Neural crest cell (in vitro differentiated cells): ENCODE data around the gene USP51. TPM values are rescaled to one million over a fixed set of nuclear protein-coding genes. Genes with fewer than 3 reads are reported as not detected.
A peak's percentile ranks its signal among the peaks of the same experiment; 100 is the strongest.
"Not testable (repeated sequence)": the region's sequence is repeated elsewhere in the genome, so short reads cannot be mapped to it uniquely, and the experiment has no call there.

Source experiments
- DNase-seq: peaks from one replicate; pipeline ENCODE4 v3.0.0; 2021; ENCODE audit warnings: low read depth, mixed read lengths, low spot score
- H3K27ac Mint-ChIP-seq: one replicate; pipeline ENCODE4 v1.8.0; 2021; ENCODE audit warnings: mild to moderate bottlenecking, mixed read lengths; ENCODE audit not compliant: unreplicated experiment
- H3K27me3 Mint-ChIP-seq: 2 replicates; pipeline ENCODE4 v1.8.0; 2021; ENCODE audit warnings: low read depth, mild to moderate bottlenecking, mixed read lengths
- H3K36me3 Mint-ChIP-seq: 2 replicates; pipeline ENCODE4 v1.8.0; 2021; ENCODE audit warnings: low read depth, mild to moderate bottlenecking, mixed read lengths
- H3K4me1 Mint-ChIP-seq: 2 replicates; pipeline ENCODE4 v1.8.0; 2021; ENCODE audit warnings: mixed read lengths
- H3K4me3 Mint-ChIP-seq: one replicate; pipeline ENCODE4 v1.8.0; 2021; ENCODE audit warnings: mild to moderate bottlenecking, mixed read lengths
- H3K9me3 Mint-ChIP-seq: 2 replicates; pipeline ENCODE4 v1.8.0; 2021; ENCODE audit warnings: mixed read lengths
- CTCF ChIP-seq: fragments of 200-600 bp; sonication (generic); conservative IDR thresholded peaks from 2 replicates; pipeline ENCODE4 v1.5.0; 2021; ENCODE audit warnings: antibody characterized with exemption, mild to moderate bottlenecking
- total RNA-seq: library from RNA; stranded (reverse); gene quantifications from 2 replicates; pipeline ENCODE4 v1.2.1, GENCODE V29; 2021

The USP51 gene
- total RNA-seq, 1 donor from 2014 or later, result 9.9 TPM

GRCh38 chrX:55508410-55509152, 18.9 kb upstream of the USP51 start:
- not testable (repeated sequence) for H3K27me3 Mint-ChIP-seq, H3K36me3 Mint-ChIP-seq, H3K27ac Mint-ChIP-seq, H3K4me1 Mint-ChIP-seq, H3K9me3 Mint-ChIP-seq, DNase-seq, H3K4me3 Mint-ChIP-seq

DNA sequence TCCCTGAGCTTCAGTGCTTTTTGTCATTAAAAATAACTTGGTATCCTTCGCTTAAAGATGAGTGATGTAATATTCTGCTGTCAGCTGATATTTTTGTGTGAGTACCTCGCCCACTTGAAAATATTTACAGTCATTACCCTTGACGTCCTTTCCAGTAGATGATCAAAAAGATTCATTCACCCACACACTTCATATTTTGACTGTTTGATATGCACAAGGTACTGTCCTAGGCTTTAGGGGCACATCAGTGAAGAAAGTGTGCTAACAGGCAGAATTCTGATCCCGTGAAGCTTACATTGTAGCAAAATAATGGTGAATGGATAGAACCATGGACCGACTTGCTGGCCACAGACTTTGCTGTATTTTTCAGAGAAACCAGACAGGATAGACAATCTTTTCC, 18.1 kb upstream of the USP51 start:
- not testable (repeated sequence) for H3K4me1 Mint-ChIP-seq, DNase-seq, H3K27me3 Mint-ChIP-seq, H3K4me3 Mint-ChIP-seq, H3K27ac Mint-ChIP-seq, H3K36me3 Mint-ChIP-seq, H3K9me3 Mint-ChIP-seq

GRCh38 chrX:55507010-55507409, 17.4 kb upstream of the USP51 start:
- not testable (repeated sequence) for H3K4me3 Mint-ChIP-seq, H3K36me3 Mint-ChIP-seq, DNase-seq, H3K27ac Mint-ChIP-seq, H3K27me3 Mint-ChIP-seq, H3K9me3 Mint-ChIP-seq, H3K4me1 Mint-ChIP-seq

GRCh38 chrX:55490974-55491373, 1.3 kb upstream of the USP51 start:
- Mint-ChIP-seq H3K4me1 (peaks cover 20% of the 10 kb centered on the region), H3K27ac (no peak overlapping the region), H3K4me3 (peak overlapping the region; percentile 6), H3K27me3 (no peaks in the 10 kb centered on the region), H3K9me3 (peaks cover 6% of the 10 kb centered on the region), H3K36me3 (peaks cover 15% of the 10 kb centered on the region)
- no peak for TF ChIP-seq CTCF
- DNase-seq, result no peak

GRCh38 chrX:55490121-55490520, 473 bp upstream of the USP51 start:
- H3K36me3 Mint-ChIP-seq, result peaks cover 15% of the 10 kb centered on the region
- H3K4me3 Mint-ChIP-seq, result peak overlapping the region; percentile 92
- peak overlapping the region; percentile 94 for H3K27ac Mint-ChIP-seq
- no peaks in the 10 kb centered on the region for H3K27me3 Mint-ChIP-seq
- TF ChIP-seq CTCF, result no peak
- DNase-seq, result no peak
- H3K9me3 Mint-ChIP-seq, result peaks cover 6% of the 10 kb centered on the region
- H3K4me1 Mint-ChIP-seq, result peaks cover 20% of the 10 kb centered on the region

DNA sequence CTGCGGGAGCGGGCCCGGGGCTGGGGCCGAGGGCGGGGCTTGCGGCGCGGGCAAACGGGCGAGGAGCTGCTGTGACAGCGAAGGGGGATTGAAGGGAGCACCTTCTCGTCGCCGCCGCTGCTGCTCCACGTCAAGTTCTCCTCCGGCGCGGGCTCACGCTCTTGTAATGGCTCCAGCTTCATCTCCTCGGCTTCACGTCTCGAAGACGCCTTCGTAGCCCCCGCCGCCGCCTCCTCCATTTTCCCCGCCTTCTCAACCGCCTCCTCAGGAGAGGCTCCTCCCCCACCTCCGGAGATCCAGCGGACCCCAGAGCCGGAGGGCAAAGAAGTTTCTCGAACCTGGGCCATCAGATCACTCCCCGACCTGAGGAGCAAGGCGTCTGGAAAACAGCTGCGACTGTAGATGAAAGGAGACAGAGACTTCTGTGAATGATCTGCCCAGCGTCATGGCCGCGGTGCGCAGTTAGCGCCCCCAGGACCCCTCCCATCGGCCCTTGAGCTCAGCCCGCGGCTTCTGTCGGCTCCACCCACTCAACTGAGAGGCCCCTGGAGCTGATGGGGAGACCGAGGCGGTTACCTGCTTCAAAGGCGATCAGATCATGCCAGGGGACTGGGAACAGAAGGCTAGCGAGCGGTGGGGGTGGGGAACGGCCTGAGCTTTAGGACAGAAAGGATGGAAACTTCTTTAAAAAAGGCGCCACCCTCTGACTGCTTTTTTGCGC, 895 bp downstream of the USP51 start:
- H3K27ac Mint-ChIP-seq, result peak overlapping the region; percentile 96
- peak overlapping the region; percentile 92 for H3K4me3 Mint-ChIP-seq
- peaks cover 6% of the 10 kb centered on the region for H3K9me3 Mint-ChIP-seq
- H3K36me3 Mint-ChIP-seq, result peaks cover 18% of the 10 kb centered on the region
- peaks cover 20% of the 10 kb centered on the region for H3K4me1 Mint-ChIP-seq
- DNase-seq, result peak; percentile 34
- no peaks in the 10 kb centered on the region for H3K27me3 Mint-ChIP-seq
- no peak for TF ChIP-seq CTCF

GRCh38 chrX:55488006-55488592, 1.5 kb downstream of the USP51 start:
- Mint-ChIP-seq H3K4me3 (peak overlapping the region; percentile 88), H3K4me1 (peaks cover 20% of the 10 kb centered on the region), H3K36me3 (peaks cover 18% of the 10 kb centered on the region), H3K9me3 (peaks cover 6% of the 10 kb centered on the region), H3K27ac (peak overlapping the region; percentile 90), H3K27me3 (no peaks in the 10 kb centered on the region)
- no peak for DNase-seq
- TF ChIP-seq CTCF, result no peak
